Esophagus (tissue), 2 donors: Measurements from ENCODE around the gene GMPR2. TPM values are rescaled to one million over a fixed set of nuclear protein-coding genes. Genes with fewer than 3 reads are reported as not detected.
"Not testable (repeated sequence)": the region's sequence is repeated elsewhere in the genome, so short reads cannot be mapped to it uniquely, and the experiment has no call there.

Experiments used
- H3K27ac ChIP-seq, 2 donors: one replicate each; pipeline ENCODE4 v1.5.1; 2013; ENCODE audit warnings: low read depth in 2 of 2, mild to moderate bottlenecking in 2 of 2, inconsistent platforms in 1 of 2, low read length in 1 of 2, moderate library complexity in 1 of 2
- H3K27me3 ChIP-seq, 2 donors: one replicate each; pipeline ENCODE4 v1.6.1; 2013; ENCODE audit warnings: low read length in 2 of 2, control low read depth in 1 of 2, mild to moderate bottlenecking in 1 of 2; ENCODE audit not compliant: insufficient read depth in 2 of 2, control insufficient read depth in 1 of 2
- H3K36me3 ChIP-seq, 2 donors: one replicate each; pipeline ENCODE4 v1.6.1; 2013; ENCODE audit warnings: low read length in 1 of 2; ENCODE audit not compliant: control insufficient read depth in 2 of 2, insufficient read depth in 2 of 2
- H3K4me1 ChIP-seq, 2 donors: one replicate each; pipeline ENCODE4 v1.6.1; 2013; ENCODE audit warnings: low read length in 1 of 2; ENCODE audit not compliant: control insufficient read depth in 2 of 2, insufficient read depth in 2 of 2
- H3K4me3 ChIP-seq, 2 donors: one replicate each; pipeline ENCODE4 v1.5.1; 2013; ENCODE audit warnings: low read length in 2 of 2, mild to moderate bottlenecking in 2 of 2, low read depth in 1 of 2, moderate library complexity in 1 of 2
- H3K9me3 ChIP-seq, 2 donors: one replicate each; pipeline ENCODE4 v1.6.1; 2013; ENCODE audit warnings: mild to moderate bottlenecking in 2 of 2, low read depth in 1 of 2, low read length in 1 of 2, moderate library complexity in 1 of 2; ENCODE audit not compliant: control insufficient read depth in 2 of 2, insufficient read depth in 1 of 2
- WGBS, 2 donors: extraction: QIAGEN DNeasy Blood & Tissue Kit; methylation state at CpG; one replicate each; pipeline ENCODE4 v1.1.7; 2013; 5-methylcytosine and 5-hydroxymethylcytosine counted together
- polyA plus RNA-seq, 2 donors: library from polyadenylated mRNA; stranded (reverse); fragments of 200-250 nt; gene quantifications; one replicate each; pipeline ENCODE4 v1.2.3, GENCODE V29; 2013
- donor health status: healthy with polysubstance abuse.
- donor health status: Bipolar disorder and iron deficiency.

The GMPR2 gene
- polyA plus RNA-seq, 2 donors: 24.5 to 35.0 TPM

- peaks cover 25 to 40% of the 10 kb centered on the region in 2 donors for H3K36me3 ChIP-seq
- peak overlapping the region in 1 of 2 donors; percentile 68 for H3K27ac ChIP-seq
- H3K9me3 ChIP-seq: no peaks in the 10 kb centered on the region
- WGBS, 2 donors: 89 to 90% methylated on average over 2 of the region's 2 CpGs
- H3K27me3 ChIP-seq: no peaks in the 10 kb centered on the region
- H3K4me3 ChIP-seq: no peak overlapping the region
- H3K4me1 ChIP-seq: peaks cover 2 to 13% of the 10 kb centered on the region in 2 donors
These were observed 4.8 kb downstream of the GMPR2 start for GRCh38 chr14:24237463-24237955.

DNA sequence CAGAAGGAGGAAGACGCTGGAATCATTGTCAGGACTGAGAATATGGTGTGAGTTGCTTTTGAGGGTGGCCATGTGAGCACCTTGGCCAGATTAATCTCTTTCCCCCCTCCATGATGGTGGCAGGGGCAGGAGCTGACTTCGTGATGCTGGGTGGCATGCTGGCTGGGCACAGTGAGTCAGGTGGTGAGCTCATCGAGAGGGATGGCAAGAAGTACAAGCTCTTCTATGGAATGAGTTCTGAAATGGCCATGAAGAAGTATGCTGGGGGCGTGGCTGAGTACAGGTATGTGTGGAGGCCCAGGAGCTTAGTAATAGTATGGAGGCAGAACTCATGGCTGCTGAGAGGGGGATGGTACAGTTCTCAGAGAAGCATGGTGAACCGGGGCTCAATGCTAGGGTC lies 5.4 kb downstream of the GMPR2 start:
- Histone ChIP-seq H3K4me1 (peaks cover 2 to 13% of the 10 kb centered on the region in 2 donors), H3K4me3 (no peak overlapping the region), H3K36me3 (peaks cover 25 to 40% of the 10 kb centered on the region in 2 donors), H3K27ac (peak overlapping the region in 1 of 2 donors; percentile 68), H3K27me3 (no peaks in the 10 kb centered on the region), H3K9me3 (no peaks in the 10 kb centered on the region)
- 74 to 78% methylated on average over 5 of the region's 5 CpGs for WGBS, 2 donors

DNA sequence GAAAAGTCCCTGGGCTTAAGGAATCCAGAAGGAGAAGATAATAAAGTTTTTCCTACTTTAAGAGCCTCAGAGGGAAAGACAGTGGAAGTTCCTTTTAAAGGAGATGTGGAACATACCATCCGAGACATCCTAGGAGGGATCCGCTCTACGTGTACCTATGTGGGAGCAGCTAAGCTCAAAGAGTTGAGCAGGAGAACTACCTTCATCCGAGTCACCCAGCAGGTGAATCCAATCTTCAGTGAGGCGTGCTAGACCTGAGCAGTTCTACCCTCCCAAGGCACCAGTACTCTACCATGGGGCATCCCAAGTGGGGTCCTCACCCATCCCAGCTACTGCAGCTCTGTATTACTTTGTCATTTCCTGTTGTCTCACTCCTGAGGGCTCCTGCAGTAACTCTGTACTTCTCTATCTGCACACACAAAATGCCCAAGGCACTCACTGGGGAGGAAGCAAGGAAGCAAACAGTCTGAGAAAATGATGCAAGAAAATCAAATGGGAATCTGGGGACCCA lies 5.9 kb downstream of the GMPR2 start:
- H3K4me3 ChIP-seq: no peak overlapping the region
- peaks cover 2 to 13% of the 10 kb centered on the region in 2 donors for H3K4me1 ChIP-seq
- H3K36me3 ChIP-seq: peaks cover 25 to 40% of the 10 kb centered on the region in 2 donors
- peak overlapping the region in 1 of 2 donors; percentile 68 for H3K27ac ChIP-seq
- no peaks in the 10 kb centered on the region for H3K9me3 ChIP-seq
- WGBS, 2 donors: 88 to 95% methylated on average over 5 of the region's 5 CpGs
- H3K27me3 ChIP-seq: no peaks in the 10 kb centered on the region

GRCh38 chr14:24240110-24240918 lies 7.6 kb downstream of the GMPR2 start:
- H3K27me3 ChIP-seq: no peaks in the 10 kb centered on the region
- peaks cover 25 to 40% of the 10 kb centered on the region in 2 donors for H3K36me3 ChIP-seq
- no peaks in the 10 kb centered on the region for H3K9me3 ChIP-seq
- peak overlapping the region; percentile 20 to 76 for H3K27ac ChIP-seq
- H3K4me1 ChIP-seq: peaks cover 2 to 13% of the 10 kb centered on the region in 2 donors
- 86 to 92% methylated on average over 9 of the region's 9 CpGs for WGBS, 2 donors
- H3K4me3 ChIP-seq: no peak overlapping the region

DNA sequence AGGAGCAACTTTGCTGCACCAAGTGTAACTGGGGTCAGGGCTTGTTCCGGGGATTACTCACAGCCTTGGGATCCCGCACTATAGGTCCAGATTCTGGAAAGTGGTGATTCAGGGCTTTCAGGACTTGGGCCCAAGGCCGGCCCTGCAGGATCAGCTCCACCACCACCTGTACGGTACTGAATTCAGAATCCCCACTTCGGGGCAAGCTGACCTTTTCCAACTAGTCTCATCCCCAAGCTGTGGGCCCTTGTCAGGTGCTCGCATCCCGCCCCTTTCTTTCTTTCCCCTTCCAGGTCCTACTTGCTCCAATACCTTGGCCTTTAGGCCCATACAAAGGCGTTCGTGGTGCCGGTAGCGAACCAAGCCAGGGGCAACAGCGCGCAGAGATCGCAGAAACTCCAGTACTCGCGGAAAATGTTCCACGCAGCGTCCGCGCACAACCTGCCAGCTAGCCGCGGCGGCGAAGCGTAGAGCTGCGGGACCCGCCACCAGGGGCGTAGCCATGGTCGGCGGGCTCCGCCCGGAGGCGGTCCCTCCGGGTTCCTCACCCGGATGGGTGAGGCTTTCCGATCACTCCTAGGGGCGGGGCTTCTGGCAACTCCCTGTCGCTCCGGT lies 9.2 kb downstream of the GMPR2 start:
- peaks cover 2 to 12% of the 10 kb centered on the region in 2 donors for H3K4me1 ChIP-seq
- H3K27me3 ChIP-seq: no peaks in the 10 kb centered on the region

DNA sequence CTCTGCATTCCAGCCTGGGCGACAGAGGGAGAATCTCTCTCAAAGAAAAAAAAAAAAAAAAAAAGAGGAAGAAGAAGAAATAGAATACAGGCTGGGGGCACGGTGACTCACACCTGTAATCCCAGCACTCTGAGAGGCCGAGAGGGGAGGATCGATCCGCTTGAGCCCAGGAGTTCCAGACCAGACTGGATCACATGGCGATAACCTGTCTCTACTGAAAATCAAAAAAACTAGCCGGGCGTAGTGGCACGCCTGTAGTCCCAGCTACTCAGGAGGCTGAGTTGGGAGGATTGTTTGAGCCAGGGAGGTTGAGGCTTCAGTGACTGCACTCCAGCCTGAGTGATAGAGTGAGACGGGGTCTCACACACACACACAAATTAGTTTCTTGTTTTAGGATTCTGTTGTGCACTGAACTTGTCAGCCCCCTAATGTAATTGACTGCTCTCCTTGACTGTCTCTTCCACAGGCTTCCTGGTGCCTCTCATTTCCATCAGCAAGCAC lies 10.7 kb downstream of the GMPR2 start:
- Histone ChIP-seq H3K9me3 (no peaks in the 10 kb centered on the region), H3K4me1 (peaks cover 2 to 12% of the 10 kb centered on the region in 2 donors), H3K4me3 (peak overlapping the region; percentile 69 to 76), H3K27ac (peak overlapping the region; percentile 99 to 100), H3K27me3 (no peaks in the 10 kb centered on the region), H3K36me3 (peaks cover 11 to 18% of the 10 kb centered on the region in 2 donors)
- WGBS, 2 donors: 41 to 50% methylated on average over 10 of the region's 10 CpGs

More for the DNA sequence above, 9.2 kb downstream of the GMPR2 start:
- WGBS, 2 donors: 1 to 2% methylated on average over 39 of the region's 39 CpGs
- Histone ChIP-seq H3K9me3 (no peaks in the 10 kb centered on the region), H3K4me3 (peak overlapping the region; percentile 69 to 76), H3K36me3 (peaks cover 19 to 29% of the 10 kb centered on the region in 2 donors), H3K27ac (peak overlapping the region; percentile 99 to 100)

DNA sequence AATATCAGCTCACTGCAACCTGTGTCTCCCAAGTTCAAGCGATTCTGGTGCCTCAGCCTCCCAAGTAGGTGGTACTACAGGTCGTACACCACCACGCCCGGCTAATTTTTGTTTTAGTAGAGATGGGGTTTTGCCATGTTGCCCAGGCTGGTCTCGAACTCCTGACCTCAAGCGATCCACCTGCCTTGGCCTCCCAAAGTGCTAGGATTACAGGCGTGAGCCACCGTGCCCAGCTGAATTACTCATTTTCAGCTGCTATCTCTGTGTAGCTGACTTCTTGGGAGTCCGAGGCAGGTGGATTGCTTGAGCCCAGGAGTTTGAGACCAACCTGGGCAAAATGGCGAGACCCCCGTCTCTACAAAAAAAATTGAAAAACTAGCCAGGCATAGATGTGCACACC lies 12.6 kb downstream of the GMPR2 start:
- H3K9me3 ChIP-seq, H3K4me1 ChIP-seq, H3K27me3 ChIP-seq, H3K27ac ChIP-seq, H3K4me3 ChIP-seq: not testable (repeated sequence)
- H3K36me3 ChIP-seq: peaks cover 7 to 11% of the 10 kb centered on the region in 2 donors
- WGBS, 2 donors: 90 to 93% methylated on average over 11 of the region's 11 CpGs

- Histone ChIP-seq H3K4me3 (no peak overlapping the region), H3K27ac (peak overlapping the region in 1 of 2 donors; percentile 28), H3K4me1 (no peaks in the 10 kb centered on the region), H3K27me3 (no peaks in the 10 kb centered on the region), H3K36me3 (peaks cover 3 to 11% of the 10 kb centered on the region in 2 donors), H3K9me3 (no peaks in the 10 kb centered on the region)
- 61 to 77% methylated on average over 3 of the region's 3 CpGs for WGBS, 2 donors
These were observed 14.1 kb downstream of the GMPR2 start for GRCh38 chr14:24246765-24247212.

GRCh38 chr14:24247422-24247821 lies 14.7 kb downstream of the GMPR2 start:
- H3K27ac ChIP-seq: peak overlapping the region in 1 of 2 donors; percentile 3
- no peaks in the 10 kb centered on the region for H3K27me3 ChIP-seq
- H3K36me3 ChIP-seq: peaks cover 3 to 18% of the 10 kb centered on the region in 2 donors
- no peak overlapping the region for H3K4me3 ChIP-seq
- 67 to 74% methylated on average over 7 of the region's 7 CpGs for WGBS, 2 donors
- H3K9me3 ChIP-seq: no peaks in the 10 kb centered on the region
- peaks cover 0 to under 1% of the 10 kb centered on the region in 2 donors for H3K4me1 ChIP-seq
